HepG2 (cell line): ENCODE measurements around the gene TUBA4A. TPM values are rescaled to one million over a fixed set of nuclear protein-coding genes. Genes with fewer than 3 reads are reported as not detected.

Experiments
- CENPX ChIP-seq: sonication (generic); formaldehyde crosslinking; IDR thresholded peaks from 2 replicates; pipeline ENCODE4 v1.9.0; 2021; ENCODE audit warnings: mild to moderate bottlenecking, missing genetic modification reagents, moderate library complexity
- HNRNPLL ChIP-seq: fragments of 200-400 bp; formaldehyde crosslinking; IDR thresholded peaks from 2 replicates; pipeline ENCODE4 v1.6.1; 2017; ENCODE audit warnings: mild to moderate bottlenecking, low read depth, low read length; ENCODE audit not compliant: poor library complexity, severe bottlenecking
- HOXA5 ChIP-seq: sonication (generic); formaldehyde crosslinking; IDR thresholded peaks from 2 replicates; pipeline ENCODE4 v1.4.0; 2020; ENCODE audit warnings: missing genetic modification reagents
- JUN ChIP-seq: sonication (generic); formaldehyde crosslinking; IDR thresholded peaks from 2 replicates; pipeline ENCODE4 v1.4.0; 2020; ENCODE audit warnings: mild to moderate bottlenecking, missing genetic modification reagents
- KDM2A ChIP-seq: sonication (generic); formaldehyde crosslinking; IDR thresholded peaks from 2 replicates; pipeline ENCODE4 v1.4.0; 2020; ENCODE audit warnings: low read depth, missing genetic modification reagents, borderline replicate concordance
- MEF2D ChIP-seq: sonication (generic); formaldehyde crosslinking; IDR thresholded peaks from 2 replicates; pipeline ENCODE4 v1.5.1; 2020; ENCODE audit warnings: mild to moderate bottlenecking, missing genetic modification reagents
- NFIB ChIP-seq: sonication (generic); formaldehyde crosslinking; IDR thresholded peaks from 2 replicates; pipeline ENCODE4 v1.9.0; 2021; ENCODE audit warnings: missing genetic modification reagents, mild to moderate bottlenecking, borderline replicate concordance
- PHF5A ChIP-seq: IDR thresholded peaks from one replicate; pipeline ENCODE4 v1.6.1; 2018; ENCODE audit warnings: low read depth, missing genetic modification reagents; ENCODE audit not compliant: unreplicated experiment
- RBM22 ChIP-seq: fragments of 200-400 bp; formaldehyde crosslinking; optimal IDR thresholded peaks from 2 replicates; pipeline ENCODE3; 2017; ENCODE audit warnings: mild to moderate bottlenecking, low read length, moderate library complexity
- RORA ChIP-seq: sonication (generic); formaldehyde crosslinking; IDR thresholded peaks from 2 replicates; pipeline ENCODE4 v1.5.0; 2020; ENCODE audit warnings: mild to moderate bottlenecking, missing genetic modification reagents, moderate library complexity
- SALL2 ChIP-seq: sonication (generic); formaldehyde crosslinking; IDR thresholded peaks from 2 replicates; pipeline ENCODE4 v1.8.1; 2023; ENCODE audit warnings: mild to moderate bottlenecking, missing genetic modification reagents, inconsistent platforms
- SMAD9 ChIP-seq: sonication (generic); formaldehyde crosslinking; IDR thresholded peaks from 2 replicates; pipeline ENCODE4 v1.5.1; 2020; ENCODE audit warnings: mild to moderate bottlenecking, missing genetic modification reagents
- SYNCRIP ChIP-seq: fragments of 200-400 bp; formaldehyde crosslinking; IDR thresholded peaks from 2 replicates; pipeline ENCODE4 v1.6.1; 2018; ENCODE audit warnings: mild to moderate bottlenecking, low read depth, low read length; ENCODE audit not compliant: insufficient read depth
- ZMYM3 ChIP-seq: sonication (generic); formaldehyde crosslinking; IDR thresholded peaks from 2 replicates; pipeline ENCODE4 v1.5.1; 2020; ENCODE audit warnings: mild to moderate bottlenecking, missing genetic modification reagents
- ZNF878 ChIP-seq: sonication (generic); formaldehyde crosslinking; IDR thresholded peaks from 2 replicates; pipeline ENCODE4 v1.8.1; 2023; ENCODE audit warnings: mild to moderate bottlenecking, missing genetic modification reagents, moderate library complexity
- polyA plus RNA-seq, 8 experiments: library from polyadenylated mRNA; depleted of rRNA in 3 of 8; stranded (reverse) in 7 of 8; unstranded in 1 of 8; fragments of >200 nt; fragmentation: Illumina TruSeq in 4 of 8; extraction: Trizol in 4 of 8; gene quantifications; 2 replicates each; pipeline versions ENCODE4 v1.2.1 to v1.2.3, GENCODE V29; 2011 to 2016; ENCODE audit warnings: low read depth in 4 of 8, missing spikeins in 1 of 8, mixed read lengths in 1 of 8; ENCODE audit not compliant: insufficient read depth in 1 of 8
- total RNA-seq, 5 experiments: library from RNA; depleted of rRNA; stranded (reverse); fragments of >200 nt; fragmentation: Illumina TruSeq; extraction: Trizol; gene quantifications; 2 replicates each; pipeline ENCODE4 v1.2.3, GENCODE V29; 2016; ENCODE audit warnings: low read depth in 1 of 5
- TF ChIP-seq, protein P1 (sequence below): sonication (generic); formaldehyde crosslinking; IDR thresholded peaks from 2 replicates; pipeline ENCODE4 v1.4.0; 2020; ENCODE audit warnings: missing genetic modification reagents, borderline replicate concordance

The TUBA4A gene
- total and polyA plus RNA-seq, 2 of the 13 experiments (the other 11 are each of a cell fraction or from before 2014, with no cell fraction given): 1.3 to 12.7 TPM

DNA sequence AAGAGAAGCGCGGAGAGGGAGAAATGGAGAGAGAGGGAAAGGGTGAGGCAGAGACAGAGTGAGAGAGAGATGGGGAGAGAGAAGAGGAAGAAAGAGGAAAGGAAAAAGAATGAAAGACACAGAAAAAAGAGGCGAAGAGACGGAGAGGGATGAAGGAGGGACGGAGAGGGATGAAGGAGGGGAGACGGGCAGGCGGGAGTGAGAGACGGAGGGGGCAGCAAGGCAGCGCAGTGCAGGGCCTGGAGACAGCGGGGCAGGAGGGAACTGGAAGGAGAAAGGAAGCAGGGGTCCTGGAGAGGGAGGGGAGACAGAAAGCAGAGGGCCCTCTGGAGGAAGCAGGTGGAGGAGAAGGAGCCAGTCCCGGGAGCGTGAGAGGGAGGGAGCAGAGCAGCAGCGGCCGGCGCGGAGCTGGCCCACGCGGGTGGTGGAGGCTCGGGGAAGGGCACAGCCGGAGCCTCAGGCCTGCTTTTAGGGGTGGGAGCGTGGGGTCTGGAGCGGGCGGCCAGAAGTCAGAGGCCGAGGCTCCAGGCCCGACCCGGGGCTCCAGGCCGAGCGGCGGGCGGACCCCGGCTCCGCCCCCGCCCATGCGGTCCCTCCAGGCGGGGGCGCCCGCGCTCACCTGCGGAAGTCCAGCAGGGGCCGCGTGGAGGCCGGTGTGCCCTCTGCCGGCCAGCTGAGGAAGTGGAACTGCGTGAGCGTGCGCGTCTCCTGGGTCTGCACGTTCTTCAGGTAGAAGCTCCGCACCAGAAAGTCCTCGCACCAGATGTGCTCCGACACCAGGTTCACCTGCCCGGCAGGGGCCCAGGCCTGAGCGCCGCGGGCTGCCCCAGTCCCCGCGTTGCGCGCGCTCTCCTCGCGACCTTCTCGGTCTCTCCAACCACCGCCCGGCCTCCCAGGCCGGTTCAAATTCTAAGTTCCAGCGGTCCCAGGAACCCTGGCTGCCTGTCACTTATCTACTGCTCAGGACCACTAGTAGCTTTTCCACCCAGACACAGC lies 40.9 kb upstream of the TUBA4A start (continued):
- TF ChIP-seq ZNF878 (CRISPR knock-in tag) (no peak), PHF5A (peak; percentile 68), RORA (no peak), SMAD9 (CRISPR knock-in tag) (no peak), HOXA5 (CRISPR knock-in tag) (peak; percentile 39; the same call in 1 of the 2 replicates), CENPX (CRISPR knock-in tag) (no peak), HNRNPLL (peak; percentile 83), MEF2D (CRISPR knock-in tag) (peak; percentile 63; the same call in 1 of the 2 replicates), NFIB (CRISPR knock-in tag) (no peak), JUN (peak; percentile 54), RBM22 (no peak), SYNCRIP (no peak), SALL2 (CRISPR knock-in tag) (peak; percentile 81), ZMYM3 (CRISPR knock-in tag) (no peak; the same call in 1 of the 2 replicates), KDM2A (CRISPR knock-in tag) (peak; percentile 98)
- TF ChIP-seq, protein P1, sequence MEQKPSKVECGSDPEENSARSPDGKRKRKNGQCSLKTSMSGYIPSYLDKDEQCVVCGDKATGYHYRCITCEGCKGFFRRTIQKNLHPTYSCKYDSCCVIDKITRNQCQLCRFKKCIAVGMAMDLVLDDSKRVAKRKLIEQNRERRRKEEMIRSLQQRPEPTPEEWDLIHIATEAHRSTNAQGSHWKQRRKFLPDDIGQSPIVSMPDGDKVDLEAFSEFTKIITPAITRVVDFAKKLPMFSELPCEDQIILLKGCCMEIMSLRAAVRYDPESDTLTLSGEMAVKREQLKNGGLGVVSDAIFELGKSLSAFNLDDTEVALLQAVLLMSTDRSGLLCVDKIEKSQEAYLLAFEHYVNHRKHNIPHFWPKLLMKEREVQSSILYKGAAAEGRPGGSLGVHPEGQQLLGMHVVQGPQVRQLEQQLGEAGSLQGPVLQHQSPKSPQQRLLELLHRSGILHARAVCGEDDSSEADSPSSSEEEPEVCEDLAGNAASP (CRISPR knock-in tag): peak; percentile 68; the same call in 1 of the 2 replicates
